GM11168 (cell line): Measurements from ENCODE around the gene HAGHL.
"Not testable (repeated sequence)": the region's sequence is repeated elsewhere in the genome, so short reads cannot be mapped to it uniquely, and the experiment has no call there.

ENCODE experiments used
- in situ Hi-C: fragments of 300-500 bp; cut with MboI; formaldehyde crosslinking; loops from one replicate; pipeline ENCODE4 v1.12.0; 2022; ENCODE audit warnings: low sequenced_read_pairs; ENCODE audit not compliant: unreplicated experiment

Gene HAGHL

DNA sequence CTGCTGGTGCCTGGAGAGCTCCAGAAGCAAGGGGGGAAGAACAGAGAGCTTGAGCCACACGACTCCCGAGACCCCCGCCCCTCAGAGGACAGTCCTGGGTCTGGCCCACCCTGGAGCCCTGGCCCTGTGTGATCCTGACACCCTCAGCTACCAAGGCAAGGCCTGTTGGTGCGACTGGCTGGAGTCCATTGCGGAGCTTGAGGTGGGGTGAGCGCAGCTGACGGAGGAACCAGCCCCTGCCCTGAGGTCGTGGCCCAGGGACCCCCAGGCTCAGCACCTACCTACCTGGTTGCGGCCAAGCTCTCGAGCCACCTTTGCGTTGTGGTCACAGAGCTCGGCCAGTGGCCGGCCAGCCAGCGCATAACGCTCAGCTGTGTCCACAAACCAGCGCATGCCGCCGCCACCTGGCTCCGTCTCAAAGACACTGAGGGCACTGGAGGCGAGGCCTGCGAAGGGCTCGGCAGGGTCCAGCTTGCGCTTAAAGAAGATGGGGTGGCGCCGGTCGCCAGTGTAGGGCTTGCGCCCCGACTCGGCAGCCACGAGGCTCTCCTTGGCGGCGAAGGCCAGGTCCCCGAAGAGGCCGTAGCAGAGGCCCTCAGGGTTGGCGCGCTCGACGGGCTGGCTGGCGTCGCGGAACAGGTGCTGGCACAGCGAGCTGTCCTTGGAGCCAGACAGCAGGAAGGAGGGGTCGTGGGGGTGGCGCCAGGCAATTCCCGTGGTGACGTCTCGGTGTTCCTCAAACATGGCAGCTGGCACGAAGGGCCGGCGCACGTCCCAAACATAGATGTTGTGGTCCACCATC lies 40.2 kb upstream of the HAGHL start:
- in situ Hi-C loops, result no loop called here

DNA sequence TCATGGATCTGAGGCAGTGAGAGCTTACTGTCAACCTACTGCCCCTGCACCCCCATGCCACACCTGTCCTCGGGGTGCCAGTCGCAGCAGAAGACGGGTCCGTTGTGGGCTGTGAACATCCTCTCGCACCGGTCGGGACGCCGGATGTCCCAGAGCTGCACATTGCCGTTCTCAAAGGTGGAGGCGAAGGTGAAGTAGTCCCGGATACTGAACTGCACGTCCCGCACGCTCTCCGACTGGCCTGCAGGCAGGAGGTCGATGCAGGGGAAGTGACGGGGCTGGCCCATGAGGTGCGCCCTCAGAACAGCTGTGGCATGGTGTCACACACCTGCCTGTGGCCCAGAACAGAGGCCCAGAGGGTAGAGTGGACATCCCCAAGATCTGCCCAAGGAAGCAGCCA lies 39.4 kb upstream of the HAGHL start:
- in situ Hi-C loops, result no loop called here

DNA sequence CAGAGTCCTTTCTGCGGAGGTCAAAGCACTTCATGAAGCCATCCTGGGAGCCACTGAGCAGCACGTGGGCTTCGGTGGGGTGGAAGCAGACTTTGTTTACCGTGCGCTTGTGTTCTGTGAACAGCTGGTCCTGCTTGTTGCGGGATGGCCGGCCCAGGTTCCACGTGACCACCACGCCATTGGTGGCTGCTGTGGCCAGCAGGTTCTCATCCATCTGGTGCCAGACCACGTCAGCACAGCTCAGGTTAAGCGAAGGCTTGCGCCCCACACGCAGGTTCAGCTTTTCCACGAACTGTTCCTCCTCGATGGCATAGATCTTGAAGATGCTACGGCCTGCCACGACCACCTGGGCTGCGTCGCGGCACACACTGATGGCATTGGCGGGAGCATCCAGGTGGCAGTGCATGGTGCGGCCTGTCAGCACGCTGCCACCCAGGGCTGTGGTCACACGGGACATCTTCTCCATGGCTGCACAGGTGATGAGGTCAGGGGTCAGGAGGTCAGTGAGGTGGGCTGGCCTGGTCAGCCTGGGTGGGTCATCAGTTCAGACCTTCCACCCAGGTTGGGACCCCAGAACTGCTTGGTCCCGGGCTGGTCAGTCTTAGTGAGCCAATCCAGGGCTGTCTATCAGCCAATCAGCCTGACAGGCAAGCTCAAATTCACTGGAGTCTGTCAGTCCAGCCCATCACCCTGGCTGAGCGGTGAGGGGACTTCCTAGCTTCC lies 37.6 kb upstream of the HAGHL start:
- in situ Hi-C loops, result no loop called here

DNA sequence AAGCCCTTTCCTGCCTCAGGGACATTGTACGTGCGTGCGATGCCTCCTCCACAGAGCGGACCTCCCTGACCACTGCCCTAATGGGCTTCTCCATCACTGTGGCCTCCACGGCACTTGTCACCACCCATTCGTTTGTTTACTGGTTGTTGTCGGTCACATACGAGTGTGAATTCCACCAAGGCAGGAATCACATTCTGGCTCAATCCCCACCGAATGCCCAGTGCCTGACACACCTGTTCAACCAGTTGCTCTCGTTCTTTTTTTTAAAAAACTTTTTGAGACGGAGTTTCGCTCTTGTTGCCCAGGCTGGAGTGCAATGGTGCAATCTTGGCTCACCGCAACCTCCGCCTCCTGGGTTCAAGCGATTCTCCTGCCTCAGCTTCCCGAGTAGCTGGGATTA lies 35.7 kb upstream of the HAGHL start:
- in situ Hi-C loops, result not testable (repeated sequence)

DNA sequence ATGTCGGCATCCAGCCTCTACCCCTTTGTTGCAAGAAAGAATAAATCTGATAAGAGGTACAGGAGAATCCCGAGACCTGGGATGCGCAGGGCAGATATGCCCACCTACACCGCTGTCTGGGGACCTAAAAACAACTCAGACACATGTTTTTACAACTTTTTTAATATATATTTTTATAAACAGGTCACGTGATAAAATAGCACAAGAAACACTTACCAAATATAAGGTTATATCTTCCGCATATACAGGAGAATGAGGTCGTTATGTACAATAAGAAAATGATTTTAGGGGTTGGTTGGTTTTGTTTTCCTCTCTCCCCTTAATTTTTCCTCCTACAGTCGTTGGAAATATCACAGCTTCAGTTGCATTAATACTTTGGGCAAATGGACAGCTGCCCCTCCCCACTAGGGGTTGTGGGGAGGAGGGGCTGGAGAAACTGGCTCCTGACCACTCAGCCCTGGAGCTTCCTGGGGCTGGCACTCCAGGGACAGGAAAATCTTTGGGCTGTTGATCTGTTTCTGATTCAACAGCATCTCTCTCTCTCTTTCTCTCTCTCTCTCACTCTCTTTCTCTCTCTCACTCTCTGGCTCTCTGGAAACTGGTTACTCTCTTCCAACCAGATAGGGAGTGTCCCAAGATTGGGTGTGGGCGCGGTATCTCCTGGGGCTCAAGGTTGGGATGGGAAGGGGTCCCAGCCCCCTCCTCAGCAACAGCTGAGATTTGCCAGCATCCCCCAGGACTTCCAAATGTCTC lies 34.4 kb upstream of the HAGHL start:
- in situ Hi-C loops, result no loop called here

DNA sequence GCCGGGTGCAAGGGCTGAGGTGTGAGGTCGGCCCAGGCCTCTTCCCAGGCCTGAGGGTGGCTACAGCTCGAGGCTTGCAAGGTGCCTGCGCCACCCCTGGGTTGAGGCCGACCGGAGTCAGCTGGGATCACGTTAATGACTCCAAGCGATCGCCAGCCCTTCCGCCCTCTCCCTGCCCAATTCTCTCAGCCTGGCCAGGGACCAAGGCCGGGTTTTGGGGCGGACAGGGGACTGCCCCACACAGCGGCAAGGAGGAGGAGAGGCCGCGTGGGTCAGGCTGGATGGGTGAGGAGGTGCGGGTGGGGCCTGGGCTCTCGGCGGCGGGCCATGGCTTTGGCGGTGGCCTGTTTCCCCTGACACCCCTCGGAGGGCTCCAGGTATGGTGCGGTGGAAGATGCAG lies 33.5 kb upstream of the HAGHL start:
- in situ Hi-C loops, result no loop called here

DNA sequence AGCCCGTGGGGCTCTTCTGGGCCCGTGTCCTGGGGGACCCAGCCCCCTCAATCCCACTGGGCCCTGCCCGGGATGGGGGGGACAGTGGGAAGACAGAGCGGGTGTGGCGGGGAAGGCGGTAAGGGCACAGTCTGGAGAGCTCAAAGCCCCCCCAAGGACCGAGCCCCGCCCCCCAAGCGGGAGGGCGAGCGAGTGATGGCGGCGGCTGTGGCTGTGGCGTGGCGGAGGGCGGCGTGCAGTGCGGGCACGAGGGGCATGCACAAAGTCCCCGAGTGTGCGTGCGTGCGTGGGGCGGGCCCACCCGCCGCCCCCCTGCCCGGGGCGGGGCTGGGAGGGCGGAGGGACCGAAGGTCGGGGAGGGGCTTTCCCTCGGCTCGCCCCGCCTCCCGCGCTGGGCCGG lies 33.1 kb upstream of the HAGHL start:
- in situ Hi-C loops, result no loop called here

DNA sequence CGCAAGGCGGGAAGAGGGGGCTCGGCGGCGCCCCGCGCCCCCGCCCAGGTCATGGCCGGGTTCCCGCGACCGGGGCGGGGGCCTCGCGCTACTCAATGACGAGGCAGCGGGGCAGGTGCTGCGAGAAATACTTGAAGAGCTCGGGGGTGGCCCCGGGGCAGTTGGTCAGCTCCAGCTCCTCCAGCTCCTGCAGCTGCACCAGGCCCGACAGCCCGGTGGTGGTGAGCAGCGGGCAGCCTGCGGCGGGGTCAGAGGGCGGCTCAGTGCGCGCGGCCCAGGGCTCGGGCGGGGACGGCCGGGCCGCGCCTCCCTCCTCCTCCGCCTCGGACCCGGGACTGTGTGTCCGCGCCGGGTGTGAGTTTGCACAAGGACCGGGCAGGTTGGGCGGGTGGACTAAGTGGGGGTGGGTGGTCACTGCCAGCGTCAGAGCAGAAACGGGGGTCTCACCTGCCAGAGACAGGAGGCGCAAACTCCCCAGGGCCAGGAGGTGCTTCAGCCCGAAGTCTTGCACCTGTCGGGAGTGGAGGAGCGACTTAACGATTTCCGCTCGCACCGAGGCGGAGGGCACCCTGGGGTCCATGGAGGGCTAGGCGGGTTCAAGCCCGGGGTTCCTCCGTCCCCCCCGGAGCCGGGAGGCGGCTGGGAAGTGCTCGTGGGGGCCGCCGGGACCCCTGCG lies 32.6 kb upstream of the HAGHL start:
- in situ Hi-C loops, result no loop called here

DNA sequence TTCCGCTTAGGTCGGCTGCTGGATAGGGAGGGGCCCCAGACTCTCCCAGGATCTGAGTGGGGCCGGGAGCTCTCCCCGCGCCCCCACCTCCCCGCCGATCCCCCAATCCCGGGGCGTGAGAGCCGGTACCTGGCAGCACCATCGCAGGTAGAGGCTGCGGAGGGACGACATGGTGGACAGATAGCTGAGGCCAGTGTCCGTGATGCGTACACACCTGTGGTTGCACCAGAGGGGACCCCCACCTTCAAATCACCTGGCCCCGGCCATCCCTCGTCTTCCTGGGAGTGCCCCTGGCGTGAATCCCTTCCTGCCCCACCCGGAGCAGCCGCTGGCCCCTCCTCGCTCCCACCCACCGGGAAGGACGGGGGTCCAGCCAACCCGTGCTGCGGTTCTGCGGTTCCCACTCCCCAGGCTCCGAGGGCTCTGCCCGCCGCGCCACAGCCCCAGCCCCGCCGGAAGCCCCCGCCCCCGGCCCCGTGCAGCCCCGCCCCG lies 32.0 kb upstream of the HAGHL start:
- in situ Hi-C loops, result no loop called here

DNA sequence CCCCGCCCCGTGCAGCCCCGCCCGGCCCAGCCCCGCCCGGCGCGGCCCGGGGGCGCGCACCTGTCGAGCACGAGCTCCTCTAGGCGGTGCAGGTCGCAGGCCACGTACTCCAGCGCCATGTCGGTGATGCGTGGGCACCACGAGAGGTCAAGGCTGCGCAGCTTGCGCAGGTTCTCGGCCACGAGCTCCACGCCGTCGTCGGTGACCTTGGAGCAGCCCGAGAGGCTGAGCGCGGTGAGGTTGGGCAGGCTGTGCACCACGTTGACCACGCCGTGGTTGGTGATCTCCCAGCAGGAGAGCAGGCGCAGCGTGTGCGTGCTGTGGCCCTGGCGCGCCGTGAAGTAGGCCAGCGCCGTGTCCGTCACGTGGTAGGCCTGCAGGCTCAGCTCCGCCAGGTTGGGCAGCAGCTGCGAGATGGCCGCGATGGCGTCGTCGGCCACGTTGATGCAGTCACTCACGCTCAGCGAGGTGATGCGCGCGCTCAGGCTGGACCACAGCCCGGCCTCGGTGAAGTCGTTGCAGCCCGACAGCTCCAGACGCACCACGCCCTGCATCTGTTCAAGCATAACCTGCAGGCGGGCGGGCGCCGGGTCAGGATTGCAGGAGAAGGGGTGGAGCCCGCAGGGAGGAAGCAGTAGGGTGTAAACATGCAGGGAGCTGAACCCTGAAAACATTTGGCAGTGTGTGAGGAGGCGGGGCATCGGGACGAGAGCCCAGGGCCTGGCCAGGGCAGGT lies 31.4 kb upstream of the HAGHL start:
- in situ Hi-C loops, result no loop called here

DNA sequence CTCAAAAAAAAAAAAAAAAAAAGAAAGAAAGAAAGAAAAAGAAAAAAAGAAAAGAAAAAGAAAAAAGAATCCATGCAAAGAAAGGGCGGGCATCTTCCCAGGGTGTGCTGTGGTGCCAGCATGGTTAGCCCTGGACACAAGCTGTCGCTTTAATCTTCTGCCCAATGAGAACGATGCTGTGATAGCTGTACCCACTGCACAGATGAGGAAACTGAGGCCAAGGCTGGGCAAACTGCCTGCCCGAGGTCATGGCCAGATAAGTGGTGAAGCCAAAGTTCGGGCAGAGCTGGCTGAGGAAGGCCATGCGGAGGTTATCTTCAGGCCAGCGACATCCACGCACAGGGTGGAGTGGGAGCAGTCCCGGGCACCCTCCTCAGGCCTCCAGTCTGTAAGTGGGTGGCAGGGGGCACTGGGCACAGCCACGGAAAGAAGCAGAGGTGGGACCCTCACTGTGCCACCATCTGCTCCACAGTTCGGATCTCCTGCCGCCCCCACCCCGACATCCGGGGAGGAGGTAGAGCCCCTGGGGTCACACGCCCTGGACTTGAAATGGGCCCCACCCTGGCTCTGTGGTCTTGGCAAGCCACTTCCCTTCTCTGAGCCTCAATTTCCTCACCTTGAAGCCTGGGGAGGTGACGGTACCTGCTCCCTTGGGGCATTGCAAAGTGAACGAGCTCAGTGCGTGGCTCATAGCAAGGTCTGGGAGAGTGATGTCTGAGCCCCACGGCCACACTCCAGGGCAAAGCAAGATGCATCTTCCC lies 27.8 kb upstream of the HAGHL start:
- in situ Hi-C loops, result no loop called here

DNA sequence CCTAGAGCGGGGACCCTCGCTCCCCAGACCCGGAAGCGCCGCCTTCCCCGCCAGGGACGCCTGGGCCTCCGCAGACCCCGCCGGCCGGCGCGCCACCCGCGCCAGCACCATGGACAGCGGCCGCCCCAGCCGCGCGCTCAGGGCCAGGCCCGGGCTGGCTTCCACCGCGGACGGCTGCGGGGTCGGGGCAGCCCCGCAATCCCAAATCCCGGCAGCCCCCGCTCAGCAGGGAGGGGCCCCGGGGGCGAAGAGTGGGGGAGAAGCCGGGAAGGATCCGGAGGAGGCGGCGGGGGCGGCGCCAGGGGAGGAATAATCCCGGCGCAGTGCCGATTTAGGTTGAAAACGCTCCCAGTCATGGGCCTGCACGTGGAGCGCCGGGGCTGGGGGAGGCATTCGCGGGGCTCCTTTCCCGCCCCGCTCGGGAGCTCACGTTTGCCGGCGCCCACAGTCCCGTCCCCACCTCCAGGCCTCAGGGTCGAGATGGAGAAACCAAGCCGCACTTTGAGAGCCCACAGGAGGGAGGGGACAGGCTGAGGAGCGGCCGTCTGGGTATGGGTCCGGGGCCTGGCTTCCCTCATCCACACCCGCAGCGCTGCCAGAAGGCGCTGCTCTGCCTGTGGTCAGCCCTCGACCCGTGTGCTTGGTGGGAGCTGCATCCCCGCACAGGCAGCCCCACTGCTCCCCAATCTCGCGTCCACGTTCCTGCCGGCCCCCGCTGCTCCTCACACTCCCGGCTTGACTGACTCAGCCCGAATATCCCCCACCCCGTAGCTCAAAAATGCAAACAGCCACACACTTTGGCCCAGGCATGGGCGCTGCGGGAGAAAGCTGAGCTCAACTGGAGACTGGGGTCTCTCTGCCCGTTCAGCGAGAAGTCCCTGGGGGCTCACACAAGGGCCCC lies 26.0 kb upstream of the HAGHL start:
- in situ Hi-C loops, result no loop called here

DNA sequence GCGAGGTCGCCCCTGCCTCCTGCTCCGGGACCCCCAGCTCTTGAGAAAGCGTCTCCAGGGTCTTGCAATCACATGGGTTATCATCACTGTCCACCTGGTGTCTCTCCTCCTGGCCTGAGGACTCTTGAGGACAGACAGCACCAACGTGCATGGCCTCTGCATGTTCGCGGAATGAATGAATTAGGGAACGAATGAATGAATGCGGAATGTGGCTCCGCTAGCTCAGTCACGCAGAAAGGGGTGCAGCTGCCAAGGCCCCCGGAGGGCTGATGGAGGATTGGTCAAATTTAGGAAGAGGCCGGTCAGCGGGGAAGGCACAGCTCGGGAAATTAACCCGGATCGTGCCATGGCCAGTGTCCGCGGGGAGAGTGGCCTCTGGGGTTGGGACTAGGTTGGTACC lies 24.6 kb upstream of the HAGHL start:
- in situ Hi-C loops, result no loop called here

DNA sequence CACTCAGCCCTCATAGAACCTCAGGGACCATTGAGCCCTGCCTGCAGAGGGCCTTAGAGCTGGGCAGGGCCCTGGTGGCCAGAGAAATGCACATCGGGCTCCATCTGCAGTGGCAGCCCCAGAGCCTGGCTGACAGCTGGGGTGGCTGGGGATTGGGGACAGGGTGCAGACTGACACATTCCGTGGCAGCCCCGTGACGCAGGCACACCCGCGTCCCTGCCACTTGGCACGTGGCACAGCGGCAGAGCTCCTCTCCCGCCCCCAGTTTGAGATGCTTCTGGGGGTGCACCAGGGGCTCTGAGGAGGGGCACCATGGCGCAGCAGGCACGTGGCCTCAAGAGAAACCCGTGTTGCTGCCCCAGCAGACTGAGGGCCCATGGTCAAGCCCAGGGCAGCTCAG lies 23.5 kb upstream of the HAGHL start:
- in situ Hi-C loops, result no loop called here

DNA sequence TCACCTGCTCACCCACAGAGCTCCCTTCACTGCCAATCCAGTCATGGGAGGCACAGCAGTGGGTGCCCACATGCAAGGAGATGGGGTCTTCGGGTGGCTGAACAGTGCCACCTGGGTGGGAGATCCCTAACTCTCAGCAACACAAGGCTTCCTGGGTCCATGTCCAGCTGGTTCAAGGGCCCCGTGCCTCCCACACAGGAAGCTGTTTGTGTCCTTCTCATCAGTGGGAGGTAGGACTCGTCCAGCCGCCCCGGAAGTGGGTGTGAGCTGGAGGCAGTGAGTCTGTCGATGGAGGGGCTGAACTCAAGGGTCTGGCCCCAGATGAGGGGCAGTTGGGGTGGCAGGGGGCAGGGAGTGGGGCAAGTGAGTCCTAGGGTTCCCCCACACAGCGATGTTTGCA lies 22.9 kb upstream of the HAGHL start:
- in situ Hi-C loops, result no loop called here

DNA sequence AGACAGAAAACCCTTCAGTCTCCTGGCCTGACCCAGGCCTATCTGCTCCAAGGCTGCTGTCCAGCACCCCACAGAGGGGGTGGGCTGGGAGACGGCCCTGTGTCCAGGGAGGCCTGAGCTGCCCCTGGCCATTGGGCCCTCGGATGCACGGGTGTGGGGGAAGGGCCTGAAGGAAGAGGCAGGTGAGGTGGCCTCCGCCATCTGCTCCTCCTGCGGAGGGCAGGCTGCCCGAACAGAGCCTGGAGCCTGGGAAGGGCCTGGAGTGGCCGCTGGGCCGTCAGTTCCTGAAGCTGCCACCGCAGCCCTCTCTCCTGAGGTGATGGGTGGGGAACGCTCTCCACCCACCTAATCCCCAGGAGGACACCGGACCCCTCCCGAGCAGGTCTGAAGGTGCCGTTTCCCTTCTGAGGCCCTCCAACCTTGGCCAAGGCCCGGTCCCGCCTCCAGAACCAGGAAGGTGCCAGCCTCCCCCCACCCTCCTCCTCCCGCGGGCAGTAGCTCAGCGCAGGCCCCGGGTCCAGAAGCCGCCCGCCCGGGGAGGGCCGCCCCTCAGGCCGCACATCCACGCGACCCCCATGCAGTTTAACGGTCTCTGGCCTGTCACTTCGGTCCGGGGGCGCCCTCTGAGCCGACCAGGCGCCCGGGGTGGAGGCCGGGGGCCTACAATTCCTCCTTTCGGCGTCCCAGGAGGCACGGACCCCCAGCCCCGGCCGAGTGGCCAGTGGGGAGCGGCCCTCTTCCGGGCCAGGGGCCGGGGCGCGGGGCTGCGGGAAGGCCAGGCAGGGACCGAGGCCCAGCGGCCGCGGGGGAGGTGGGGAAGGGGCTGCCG lies 22.1 kb upstream of the HAGHL start:
- in situ Hi-C loops, result no loop called here

DNA sequence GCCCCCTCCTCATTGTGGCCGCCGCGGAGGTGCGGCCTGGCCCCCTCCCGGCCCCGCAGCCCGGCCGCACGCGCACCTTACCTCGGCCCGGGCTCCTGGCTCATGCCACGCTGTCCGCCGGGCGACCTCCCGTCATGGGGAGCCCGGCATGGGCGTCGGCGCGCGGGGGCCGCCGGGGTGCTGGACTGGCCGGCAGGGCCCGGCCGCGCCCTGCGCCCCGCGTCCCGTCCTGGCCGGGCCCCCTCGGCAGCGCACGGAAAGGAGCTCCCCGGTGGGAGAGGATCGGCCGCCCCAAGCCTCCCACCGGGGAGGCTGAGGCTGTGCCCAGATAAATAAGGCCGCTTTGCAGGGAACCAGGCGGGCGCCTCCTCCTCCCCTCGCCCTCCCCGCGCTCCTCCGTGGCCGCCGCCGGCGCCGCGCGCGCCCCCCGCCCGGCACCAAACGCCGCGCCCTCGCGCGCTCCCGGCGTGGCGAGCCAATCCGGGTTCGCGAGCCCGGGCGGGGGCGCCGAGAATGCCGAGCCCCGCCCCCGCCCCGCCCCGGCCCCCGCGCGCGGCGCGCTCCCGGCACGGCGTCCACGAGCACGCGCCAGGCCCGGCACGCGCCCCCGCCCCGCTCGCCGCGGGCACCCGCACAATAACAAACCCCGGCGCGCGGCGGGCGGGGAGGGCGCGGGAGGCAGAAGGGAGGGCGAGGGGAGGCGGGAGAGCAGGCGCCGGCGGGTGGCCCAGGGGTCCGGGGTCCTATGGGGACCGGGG lies 21.3 kb upstream of the HAGHL start, which contains the start of gene FBXL16:
Gene FBXL16 (minus strand): TSS at position 371 of the 758 bp plus-strand sequence. CDS start 8,396 bp downstream, outside the sequence.
- in situ Hi-C loops, result no loop called here
